Measurements from ENCODE around the gene SDK1.

The SDK1 gene

GRCh38 chr7:3459111-3459510, 158.1 kb downstream of the SDK1 start:
- DNase-seq (ENCODE audit: low read depth in 2 of 2), result no peak

GRCh38 chr7:3461923-3462322, 160.9 kb downstream of the SDK1 start:
- DNase-seq (ENCODE audit: low read depth in 2 of 2), result peak; percentile 37 to 40

- DNase-seq (ENCODE audit: low read depth in 2 of 2), result no peak
Measured at GRCh38 chr7:3463696-3464095, 162.6 kb downstream of the SDK1 start.

- DNase-seq (ENCODE audit: low read depth in 2 of 2), result peak in 1 of 2 experiments; percentile 24
Measured at GRCh38 chr7:3464900-3465622, 164.0 kb downstream of the SDK1 start.

- DNase-seq (ENCODE audit: low read depth in 2 of 2), result no peak
Measured at GRCh38 chr7:3466261-3466660, 165.2 kb downstream of the SDK1 start.

GRCh38 chr7:3469641-3470040, 168.6 kb downstream of the SDK1 start:
- no peak for DNase-seq (ENCODE audit: low read depth in 2 of 2)

- DNase-seq (ENCODE audit: low read depth in 2 of 2), result no peak
Measured at GRCh38 chr7:3480197-3480596, 179.1 kb downstream of the SDK1 start.

- no peak for DNase-seq (ENCODE audit: low read depth in 2 of 2)
Measured at GRCh38 chr7:3481435-3481834, 180.4 kb downstream of the SDK1 start.

GRCh38 chr7:3482147-3482921, 181.3 kb downstream of the SDK1 start:
- DNase-seq (ENCODE audit: low read depth in 2 of 2), result no peak

- no peak for DNase-seq (ENCODE audit: low read depth in 2 of 2)
Measured at GRCh38 chr7:3486841-3487240, 185.8 kb downstream of the SDK1 start.

- DNase-seq (ENCODE audit: low read depth in 2 of 2), result no peak
Measured at GRCh38 chr7:3488829-3489228, 187.8 kb downstream of the SDK1 start.

GRCh38 chr7:3493499-3493898, 192.4 kb downstream of the SDK1 start:
- no peak for DNase-seq (ENCODE audit: low read depth in 2 of 2)

- no peak for DNase-seq (ENCODE audit: low read depth in 2 of 2)
Measured at GRCh38 chr7:3494947-3495346, 193.9 kb downstream of the SDK1 start.

- no peak for DNase-seq (ENCODE audit: low read depth in 2 of 2)
Measured at GRCh38 chr7:3495530-3495929, 194.5 kb downstream of the SDK1 start.

GRCh38 chr7:3495954-3496353, 194.9 kb downstream of the SDK1 start:
- DNase-seq (ENCODE audit: low read depth in 2 of 2), result no peak

GRCh38 chr7:3497796-3498195, 196.7 kb downstream of the SDK1 start:
- no peak for DNase-seq (ENCODE audit: low read depth in 2 of 2)

- no peak for DNase-seq (ENCODE audit: low read depth in 2 of 2)
Measured at GRCh38 chr7:3501671-3502070, 200.6 kb downstream of the SDK1 start.

GRCh38 chr7:3504384-3504783, 203.3 kb downstream of the SDK1 start:
- no peak for DNase-seq (ENCODE audit: low read depth in 2 of 2)

GRCh38 chr7:3510101-3511020, 209.3 kb downstream of the SDK1 start:
- DNase-seq (ENCODE audit: low read depth in 2 of 2), result no peak

GRCh38 chr7:3517344-3517743, 216.3 kb downstream of the SDK1 start:
- DNase-seq (ENCODE audit: low read depth in 2 of 2), result no peak

GRCh38 chr7:3518546-3518945, 217.5 kb downstream of the SDK1 start:
- DNase-seq (ENCODE audit: low read depth in 2 of 2), result no peak

GRCh38 chr7:3520206-3520605, 219.2 kb downstream of the SDK1 start:
- DNase-seq (ENCODE audit: low read depth in 2 of 2), result no peak

All from stimulated activated CD4-positive, alpha-beta T cell treated with anti-CD3 and anti-CD28 coated beads, Interleukin-12 subunit alpha, Interleukin-12 subunit beta, amount 100 ng/mL, for 24 hours (primary cell).